Neural crest cell (in vitro differentiated cells): ENCODE data around the gene SLC6A20. TPM values are rescaled to one million over a fixed set of nuclear protein-coding genes. Genes with fewer than 3 reads are reported as not detected.

Source experiments
- DNase-seq: peaks from one replicate; pipeline ENCODE4 v3.0.0; 2021; ENCODE audit warnings: low read depth, mixed read lengths, low spot score
- H3K27ac Mint-ChIP-seq: one replicate; pipeline ENCODE4 v1.8.0; 2021; ENCODE audit warnings: mild to moderate bottlenecking, mixed read lengths; ENCODE audit not compliant: unreplicated experiment
- H3K27me3 Mint-ChIP-seq: 2 replicates; pipeline ENCODE4 v1.8.0; 2021; ENCODE audit warnings: low read depth, mild to moderate bottlenecking, mixed read lengths
- H3K36me3 Mint-ChIP-seq: 2 replicates; pipeline ENCODE4 v1.8.0; 2021; ENCODE audit warnings: low read depth, mild to moderate bottlenecking, mixed read lengths
- H3K4me1 Mint-ChIP-seq: 2 replicates; pipeline ENCODE4 v1.8.0; 2021; ENCODE audit warnings: mixed read lengths
- H3K4me3 Mint-ChIP-seq: one replicate; pipeline ENCODE4 v1.8.0; 2021; ENCODE audit warnings: mild to moderate bottlenecking, mixed read lengths
- H3K9me3 Mint-ChIP-seq: 2 replicates; pipeline ENCODE4 v1.8.0; 2021; ENCODE audit warnings: mixed read lengths
- total RNA-seq: library from RNA; stranded (reverse); gene quantifications from 2 replicates; pipeline ENCODE4 v1.2.1, GENCODE V29; 2021
- TF ChIP-seq, protein P1 (sequence below): fragments of 200-600 bp; sonication (generic); conservative IDR thresholded peaks from 2 replicates; pipeline ENCODE4 v1.5.0; 2021; ENCODE audit warnings: antibody characterized with exemption, mild to moderate bottlenecking

The SLC6A20 gene
- total RNA-seq, 1 donor from 2014 or later = not detected

DNA sequence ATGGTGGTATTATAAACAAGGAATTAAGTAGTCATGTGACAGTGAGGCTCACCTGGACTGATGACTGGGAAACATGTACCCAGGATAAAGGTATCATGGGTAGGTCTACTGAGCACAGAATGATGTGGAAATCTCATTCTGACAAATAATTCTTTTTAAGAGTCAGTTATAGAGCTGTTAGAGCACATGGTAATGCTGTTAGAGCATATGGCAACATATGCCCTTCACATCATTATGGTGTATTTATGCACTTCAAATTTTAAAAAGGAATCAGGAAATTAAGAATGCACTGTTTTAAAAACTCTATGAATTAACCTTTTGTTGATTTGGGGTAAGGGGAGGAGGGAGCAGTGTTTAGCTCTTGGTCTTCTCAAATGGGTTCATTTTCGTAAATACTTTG lies 1.7 kb downstream of the SLC6A20 start:
- H3K36me3 Mint-ChIP-seq = peaks cover 7% of the 10 kb centered on the region
- H3K27me3 Mint-ChIP-seq = peaks cover 93% of the 10 kb centered on the region
- H3K4me1 Mint-ChIP-seq = peaks cover 4% of the 10 kb centered on the region
- DNase-seq = no peak
- H3K27ac Mint-ChIP-seq = no peak overlapping the region
- TF ChIP-seq, protein P1, sequence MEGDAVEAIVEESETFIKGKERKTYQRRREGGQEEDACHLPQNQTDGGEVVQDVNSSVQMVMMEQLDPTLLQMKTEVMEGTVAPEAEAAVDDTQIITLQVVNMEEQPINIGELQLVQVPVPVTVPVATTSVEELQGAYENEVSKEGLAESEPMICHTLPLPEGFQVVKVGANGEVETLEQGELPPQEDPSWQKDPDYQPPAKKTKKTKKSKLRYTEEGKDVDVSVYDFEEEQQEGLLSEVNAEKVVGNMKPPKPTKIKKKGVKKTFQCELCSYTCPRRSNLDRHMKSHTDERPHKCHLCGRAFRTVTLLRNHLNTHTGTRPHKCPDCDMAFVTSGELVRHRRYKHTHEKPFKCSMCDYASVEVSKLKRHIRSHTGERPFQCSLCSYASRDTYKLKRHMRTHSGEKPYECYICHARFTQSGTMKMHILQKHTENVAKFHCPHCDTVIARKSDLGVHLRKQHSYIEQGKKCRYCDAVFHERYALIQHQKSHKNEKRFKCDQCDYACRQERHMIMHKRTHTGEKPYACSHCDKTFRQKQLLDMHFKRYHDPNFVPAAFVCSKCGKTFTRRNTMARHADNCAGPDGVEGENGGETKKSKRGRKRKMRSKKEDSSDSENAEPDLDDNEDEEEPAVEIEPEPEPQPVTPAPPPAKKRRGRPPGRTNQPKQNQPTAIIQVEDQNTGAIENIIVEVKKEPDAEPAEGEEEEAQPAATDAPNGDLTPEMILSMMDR = no peak
- no peak overlapping the region for H3K4me3 Mint-ChIP-seq
- H3K9me3 Mint-ChIP-seq = peaks cover 4% of the 10 kb centered on the region

DNA sequence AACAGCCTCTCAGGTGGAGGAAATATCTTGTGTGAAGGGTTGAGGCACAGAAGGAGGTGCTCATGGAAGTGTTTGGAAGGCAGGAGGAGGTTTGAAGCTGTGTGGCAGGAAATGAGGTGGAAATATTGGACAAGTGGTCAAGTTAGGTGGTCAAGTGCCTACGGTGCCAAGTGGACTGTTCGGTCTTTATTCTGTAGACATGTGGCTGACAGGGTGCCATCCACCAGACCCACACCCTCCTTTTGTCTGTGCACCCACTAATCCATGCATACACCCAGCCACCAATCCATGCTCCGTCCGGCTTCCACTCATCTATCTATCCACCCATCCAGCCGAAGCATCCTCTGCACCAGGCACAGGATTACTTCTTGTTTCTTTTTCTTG lies 2.2 kb downstream of the SLC6A20 start:
- peaks cover 4% of the 10 kb centered on the region for H3K9me3 Mint-ChIP-seq
- TF ChIP-seq, protein P1 = no peak
- H3K4me3 Mint-ChIP-seq = no peak overlapping the region
- H3K27me3 Mint-ChIP-seq = peaks cover 88% of the 10 kb centered on the region
- no peak overlapping the region for H3K27ac Mint-ChIP-seq
- H3K4me1 Mint-ChIP-seq = peaks cover 4% of the 10 kb centered on the region
- no peak for DNase-seq
- peaks cover 7% of the 10 kb centered on the region for H3K36me3 Mint-ChIP-seq

DNA sequence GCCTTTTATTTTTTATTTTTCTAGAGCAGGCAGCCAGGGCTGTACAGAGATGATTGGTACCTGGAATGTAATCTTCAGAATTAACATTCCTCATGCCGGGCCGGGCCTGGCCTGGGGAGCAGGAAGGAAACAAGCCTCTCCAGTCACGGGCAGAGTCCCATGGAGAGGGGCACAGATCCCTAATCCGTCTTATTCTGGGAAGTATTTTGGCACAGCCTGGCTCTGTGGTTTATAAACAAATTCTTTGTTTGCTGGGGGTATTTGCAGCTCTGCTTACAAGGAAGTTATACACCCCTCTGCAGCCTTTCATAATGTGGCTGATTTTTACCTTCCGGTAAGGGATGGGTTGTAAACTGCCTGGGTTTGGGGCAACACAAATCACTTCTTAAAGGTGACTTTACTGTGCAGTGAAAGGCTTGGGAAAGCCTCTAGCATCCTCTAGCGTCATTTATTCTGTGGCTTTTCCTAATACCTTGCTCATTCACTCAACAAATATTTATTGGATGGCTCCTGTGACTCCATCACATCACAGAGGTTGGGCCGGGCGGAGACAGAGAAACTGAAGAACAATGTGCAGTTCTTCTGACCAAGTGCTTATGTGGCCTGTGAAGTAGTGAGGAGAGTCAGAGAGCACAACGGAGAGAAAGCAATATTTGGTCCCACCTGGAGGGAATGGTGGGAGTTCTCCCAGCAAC lies 2.7 kb downstream of the SLC6A20 start:
- peaks cover 4% of the 10 kb centered on the region for H3K4me1 Mint-ChIP-seq
- H3K27ac Mint-ChIP-seq = no peak overlapping the region
- DNase-seq = no peak
- TF ChIP-seq, protein P1 = no peak
- H3K27me3 Mint-ChIP-seq = peaks cover 88% of the 10 kb centered on the region
- H3K36me3 Mint-ChIP-seq = peaks cover 7% of the 10 kb centered on the region
- H3K4me3 Mint-ChIP-seq = no peak overlapping the region
- H3K9me3 Mint-ChIP-seq = peaks cover 4% of the 10 kb centered on the region

DNA sequence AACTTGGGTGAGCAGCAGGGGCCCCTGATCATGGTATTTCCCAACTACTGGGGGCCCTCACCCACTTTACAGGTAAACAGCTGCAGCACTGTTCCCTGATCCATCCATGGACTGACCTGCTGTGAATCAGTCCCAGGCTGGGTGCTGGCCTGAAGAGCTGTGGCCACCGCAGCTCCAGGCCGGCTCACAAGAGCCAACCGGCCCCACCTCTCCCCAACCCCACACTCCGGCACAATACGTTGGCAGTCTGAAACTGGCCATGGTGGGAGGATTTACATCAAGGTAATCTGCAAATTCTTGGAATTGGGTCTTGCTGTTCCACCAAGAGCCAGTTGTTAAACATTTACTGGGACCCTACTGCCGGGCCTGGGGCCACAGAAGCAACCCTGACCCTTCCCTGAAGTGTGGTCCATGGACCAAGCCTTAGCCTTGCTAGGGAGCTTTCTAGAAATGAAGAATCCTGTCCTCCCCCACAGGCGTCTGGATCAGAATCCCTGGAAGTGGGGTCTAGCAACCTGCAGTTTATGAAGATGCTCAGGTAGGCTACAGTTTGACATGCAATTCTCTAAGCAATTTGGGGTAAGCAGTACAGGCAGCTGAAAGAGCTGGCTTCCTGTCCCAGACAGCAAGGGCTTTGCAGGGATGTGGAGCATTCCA lies 3.7 kb downstream of the SLC6A20 start:
- peaks cover 7% of the 10 kb centered on the region for H3K36me3 Mint-ChIP-seq
- peaks cover 83% of the 10 kb centered on the region for H3K27me3 Mint-ChIP-seq
- no peak for DNase-seq
- peaks cover 4% of the 10 kb centered on the region for H3K9me3 Mint-ChIP-seq
- H3K27ac Mint-ChIP-seq = no peak overlapping the region
- no peak overlapping the region for H3K4me3 Mint-ChIP-seq
- TF ChIP-seq, protein P1 = no peak
- H3K4me1 Mint-ChIP-seq = peaks cover 4% of the 10 kb centered on the region

DNA sequence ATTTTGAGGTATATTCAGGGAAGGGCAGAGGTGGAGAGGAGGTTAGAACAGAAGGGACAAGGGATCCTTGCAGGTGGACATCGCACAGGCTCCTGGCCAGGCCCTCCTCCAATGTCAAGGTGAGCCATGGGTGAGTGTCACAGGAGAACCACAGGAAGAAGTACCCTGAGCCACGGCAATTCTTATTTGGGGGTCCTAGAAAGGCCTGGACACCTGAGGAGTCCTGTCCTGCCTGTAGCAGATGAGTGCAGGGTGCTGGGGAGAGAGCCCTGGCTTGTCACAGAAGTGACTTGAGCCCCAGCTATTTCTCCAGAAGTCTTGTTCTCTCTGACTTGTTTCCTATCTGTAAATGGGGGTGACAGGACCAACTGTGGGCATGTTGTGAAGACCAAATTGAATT lies 4.3 kb downstream of the SLC6A20 start:
- Mint-ChIP-seq H3K9me3 (peaks cover 8% of the 10 kb centered on the region), H3K4me1 (peaks cover 4% of the 10 kb centered on the region), H3K27me3 (peaks cover 83% of the 10 kb centered on the region), H3K36me3 (peaks cover 7% of the 10 kb centered on the region), H3K27ac (no peak overlapping the region), H3K4me3 (no peak overlapping the region)
- no peak for DNase-seq
- TF ChIP-seq, protein P1 = no peak
